Measurements from ENCODE around the gene TPRG1.

The TPRG1 gene

GRCh38 chr3:189360291-189360690, 188.5 kb downstream of the TPRG1 start:
- Histone ChIP-seq H3K9ac (ENCODE audit: low read length) (no peak overlapping the region), H3K4me3 (ENCODE audit: low read length) (no peak overlapping the region), H3K36me3 (ENCODE audit: control insufficient read depth, insufficient read depth, low read length) (no peaks in the 10 kb centered on the region), H3K4me1 (ENCODE audit: control insufficient read depth, insufficient read depth, low read length) (peaks cover 8% of the 10 kb centered on the region), H3K9me3 (ENCODE audit: control insufficient read depth, low read length) (no peaks in the 10 kb centered on the region), H3K27me3 (ENCODE audit: control insufficient read depth, insufficient read depth, low read length) (no peaks in the 10 kb centered on the region)

GRCh38 chr3:189361103-189361835, 189.5 kb downstream of the TPRG1 start:
- Histone ChIP-seq H3K9ac (ENCODE audit: low read length) (no peak overlapping the region), H3K4me3 (ENCODE audit: low read length) (no peak overlapping the region), H3K36me3 (ENCODE audit: control insufficient read depth, insufficient read depth, low read length) (no peaks in the 10 kb centered on the region), H3K27me3 (ENCODE audit: control insufficient read depth, insufficient read depth, low read length) (no peaks in the 10 kb centered on the region), H3K4me1 (ENCODE audit: control insufficient read depth, insufficient read depth, low read length) (no peaks in the 10 kb centered on the region), H3K9me3 (ENCODE audit: control insufficient read depth, low read length) (no peaks in the 10 kb centered on the region)

- Histone ChIP-seq H3K27me3 (ENCODE audit: control insufficient read depth, insufficient read depth, low read length) (no peaks in the 10 kb centered on the region), H3K36me3 (ENCODE audit: control insufficient read depth, insufficient read depth, low read length) (no peaks in the 10 kb centered on the region), H3K9ac (ENCODE audit: low read length) (no peak overlapping the region), H3K9me3 (ENCODE audit: control insufficient read depth, low read length) (no peaks in the 10 kb centered on the region), H3K4me1 (ENCODE audit: control insufficient read depth, insufficient read depth, low read length) (no peaks in the 10 kb centered on the region), H3K4me3 (ENCODE audit: low read length) (no peak overlapping the region)
Measured at GRCh38 chr3:189363590-189364255, 192.0 kb downstream of the TPRG1 start.

DNA sequence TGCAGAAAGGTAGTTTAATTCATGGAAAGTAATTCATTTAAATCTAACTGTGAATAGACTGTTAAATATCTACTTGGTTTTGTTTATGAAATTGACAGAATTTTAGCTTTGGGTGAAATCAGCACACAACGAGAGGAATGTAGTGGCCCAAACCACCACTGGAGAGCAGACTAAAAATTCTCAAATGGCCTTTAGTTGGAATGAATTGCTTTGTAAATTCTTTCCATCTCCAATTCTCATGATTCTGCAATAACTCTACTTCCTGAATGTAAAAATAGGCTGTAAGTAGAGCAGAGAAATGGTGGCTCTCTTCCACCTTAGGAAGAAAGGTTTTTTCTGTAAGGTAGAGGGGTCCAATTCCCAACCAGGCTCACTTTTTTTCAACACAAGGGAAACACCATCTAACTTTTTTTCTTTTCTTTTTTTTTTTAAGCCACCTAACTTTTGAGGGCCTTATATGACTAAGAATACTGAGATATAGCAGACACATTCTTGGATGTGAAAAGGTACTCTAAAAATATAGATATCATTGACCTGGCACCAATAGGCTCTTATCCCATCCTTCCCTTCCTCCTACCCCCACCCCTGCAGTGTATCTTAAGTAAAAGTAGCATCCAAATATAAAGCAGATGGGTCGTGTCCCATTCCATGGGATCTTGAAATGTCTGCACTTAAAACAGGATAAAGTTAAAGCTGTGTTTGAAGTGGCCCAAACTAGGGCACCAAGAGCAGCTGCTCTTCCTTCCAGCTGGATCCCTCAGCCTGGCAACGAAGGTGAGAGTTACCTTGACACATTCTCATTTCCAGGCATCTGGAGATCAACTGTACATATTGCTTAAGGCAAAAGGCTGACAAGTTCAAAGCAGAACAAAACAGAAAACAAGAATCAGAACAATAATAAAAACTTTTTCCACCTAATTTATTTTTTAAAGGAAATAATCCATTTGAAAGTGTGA, 194.1 kb downstream of the TPRG1 start:
- H3K4me1 ChIP-seq (ENCODE audit: control insufficient read depth, insufficient read depth, low read length), result no peaks in the 10 kb centered on the region
- H3K27me3 ChIP-seq (ENCODE audit: control insufficient read depth, insufficient read depth, low read length), result no peaks in the 10 kb centered on the region

GRCh38 chr3:189368384-189368783, 196.6 kb downstream of the TPRG1 start:
- Histone ChIP-seq H3K27me3 (ENCODE audit: control insufficient read depth, insufficient read depth, low read length) (no peaks in the 10 kb centered on the region), H3K36me3 (ENCODE audit: control insufficient read depth, insufficient read depth, low read length) (no peaks in the 10 kb centered on the region), H3K4me1 (ENCODE audit: control insufficient read depth, insufficient read depth, low read length) (no peaks in the 10 kb centered on the region), H3K4me3 (ENCODE audit: low read length) (no peak overlapping the region), H3K9me3 (ENCODE audit: control insufficient read depth, low read length) (no peaks in the 10 kb centered on the region), H3K9ac (ENCODE audit: low read length) (no peak overlapping the region)

More for the DNA sequence above, 194.1 kb downstream of the TPRG1 start:
- H3K9ac ChIP-seq (ENCODE audit: low read length), result no peak overlapping the region
- H3K36me3 ChIP-seq (ENCODE audit: control insufficient read depth, insufficient read depth, low read length), result no peaks in the 10 kb centered on the region
- H3K4me3 ChIP-seq (ENCODE audit: low read length), result no peak overlapping the region
- no peaks in the 10 kb centered on the region for H3K9me3 ChIP-seq (ENCODE audit: control insufficient read depth, low read length)

DNA sequence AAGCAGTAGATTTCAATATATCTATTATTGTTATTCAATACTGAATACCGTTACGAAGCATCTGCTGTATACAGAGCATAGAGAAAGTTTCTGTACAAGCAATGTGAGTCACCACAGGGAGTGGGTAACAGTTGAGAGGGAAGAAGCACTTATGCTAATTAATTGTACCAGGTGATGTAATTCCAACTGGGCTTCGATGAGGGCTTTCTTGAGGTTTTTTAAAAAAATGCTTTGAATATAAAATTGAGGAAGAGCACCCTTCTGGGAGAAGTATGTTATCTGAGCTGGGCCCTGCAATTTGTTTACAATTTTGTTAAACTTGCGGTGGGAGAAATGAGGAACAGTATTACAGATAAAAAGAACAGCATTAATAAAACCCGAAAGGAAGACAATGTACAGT, 197.9 kb downstream of the TPRG1 start:
- Histone ChIP-seq H3K36me3 (ENCODE audit: control insufficient read depth, insufficient read depth, low read length) (no peaks in the 10 kb centered on the region), H3K9me3 (ENCODE audit: control insufficient read depth, low read length) (no peaks in the 10 kb centered on the region), H3K27me3 (ENCODE audit: control insufficient read depth, insufficient read depth, low read length) (no peaks in the 10 kb centered on the region), H3K9ac (ENCODE audit: low read length) (no peak overlapping the region), H3K4me3 (ENCODE audit: low read length) (no peak overlapping the region), H3K4me1 (ENCODE audit: control insufficient read depth, insufficient read depth, low read length) (no peaks in the 10 kb centered on the region)

DNA sequence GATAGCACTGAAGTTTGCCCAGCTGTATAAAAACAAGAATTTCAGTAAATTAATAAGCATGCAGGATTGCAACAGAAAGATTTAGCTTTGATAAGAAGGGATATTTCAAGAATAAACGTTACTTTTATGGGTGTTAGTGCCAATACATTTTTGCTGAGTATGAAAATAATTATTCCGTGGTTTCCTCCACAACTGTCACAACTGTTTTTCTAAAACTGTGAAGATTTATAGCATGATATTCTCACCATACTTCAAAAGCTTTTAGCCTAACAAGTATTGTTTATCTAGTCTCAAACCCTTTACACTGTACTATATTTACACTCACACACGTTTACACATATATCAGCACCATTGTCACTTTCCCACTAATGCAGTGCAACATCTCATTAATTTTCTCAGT, 200.5 kb downstream of the TPRG1 start:
- Histone ChIP-seq H3K4me3 (ENCODE audit: low read length) (no peak overlapping the region), H3K36me3 (ENCODE audit: control insufficient read depth, insufficient read depth, low read length) (no peaks in the 10 kb centered on the region), H3K4me1 (ENCODE audit: control insufficient read depth, insufficient read depth, low read length) (no peaks in the 10 kb centered on the region), H3K9ac (ENCODE audit: low read length) (no peak overlapping the region), H3K27me3 (ENCODE audit: control insufficient read depth, insufficient read depth, low read length) (no peaks in the 10 kb centered on the region), H3K9me3 (ENCODE audit: control insufficient read depth, low read length) (no peaks in the 10 kb centered on the region)

Data from mucosa of stomach (tissue), 1 donor.